Transverse colon (tissue), 4 donors: ENCODE results near the gene STAT3.

ENCODE experiments used
- EP300 ChIP-seq: sonication (generic); formaldehyde crosslinking; IDR thresholded peaks from one replicate; pipeline ENCODE4 v1.6.1; 2017; ENCODE audit warnings: antibody characterized with exemption, low read depth
- POLR2A ChIP-seq: fragments of 450-650 bp; IDR thresholded peaks from one replicate; pipeline ENCODE4 v1.6.1; 2016; ENCODE audit warnings: antibody characterized with exemption, mild to moderate bottlenecking, moderate library complexity
- POLR2AphosphoS5 ChIP-seq, 3 donors: sonication (generic); formaldehyde crosslinking; IDR thresholded peaks; one replicate each; pipeline ENCODE4 v1.6.1; 2016; ENCODE audit warnings: antibody characterized with exemption in 3 of 3
- TF ChIP-seq, protein P1 (sequence below), 5 experiments: fragments of 200-600 bp in 3 of 5; fragments of 450-650 bp in 2 of 5; sonication (generic) in 3 of 5; IDR thresholded peaks; 1 replicate in 2 of 5; 2 replicates in 3 of 5; pipeline ENCODE4 v1.5.1; 2016 to 2017; ENCODE audit warnings: antibody characterized with exemption in 5 of 5, inconsistent platforms in 3 of 5, mild to moderate bottlenecking in 2 of 5, moderate library complexity in 1 of 5

DNA sequence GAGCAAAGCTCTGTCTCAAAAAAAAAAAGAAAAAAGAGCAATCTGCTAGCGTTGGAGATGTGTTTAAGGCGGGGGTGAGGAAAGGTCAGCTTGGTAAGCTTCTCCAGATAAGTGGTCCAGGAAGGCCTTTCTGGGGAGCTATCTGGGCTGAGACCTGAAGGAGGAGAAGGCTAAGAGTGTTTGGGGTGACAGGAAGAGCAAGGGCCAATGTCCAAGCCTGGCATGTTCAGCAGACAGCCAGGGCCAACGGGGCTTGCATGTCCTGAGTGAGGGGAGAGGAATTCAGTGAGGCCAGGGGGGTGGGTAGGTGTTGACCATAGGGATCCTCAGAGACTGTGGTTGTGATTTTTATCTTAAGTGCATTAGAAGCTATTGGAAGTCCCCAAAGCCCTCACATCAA is 84.5 kb downstream of the STAT3 start:
- TF ChIP-seq, protein P1, sequence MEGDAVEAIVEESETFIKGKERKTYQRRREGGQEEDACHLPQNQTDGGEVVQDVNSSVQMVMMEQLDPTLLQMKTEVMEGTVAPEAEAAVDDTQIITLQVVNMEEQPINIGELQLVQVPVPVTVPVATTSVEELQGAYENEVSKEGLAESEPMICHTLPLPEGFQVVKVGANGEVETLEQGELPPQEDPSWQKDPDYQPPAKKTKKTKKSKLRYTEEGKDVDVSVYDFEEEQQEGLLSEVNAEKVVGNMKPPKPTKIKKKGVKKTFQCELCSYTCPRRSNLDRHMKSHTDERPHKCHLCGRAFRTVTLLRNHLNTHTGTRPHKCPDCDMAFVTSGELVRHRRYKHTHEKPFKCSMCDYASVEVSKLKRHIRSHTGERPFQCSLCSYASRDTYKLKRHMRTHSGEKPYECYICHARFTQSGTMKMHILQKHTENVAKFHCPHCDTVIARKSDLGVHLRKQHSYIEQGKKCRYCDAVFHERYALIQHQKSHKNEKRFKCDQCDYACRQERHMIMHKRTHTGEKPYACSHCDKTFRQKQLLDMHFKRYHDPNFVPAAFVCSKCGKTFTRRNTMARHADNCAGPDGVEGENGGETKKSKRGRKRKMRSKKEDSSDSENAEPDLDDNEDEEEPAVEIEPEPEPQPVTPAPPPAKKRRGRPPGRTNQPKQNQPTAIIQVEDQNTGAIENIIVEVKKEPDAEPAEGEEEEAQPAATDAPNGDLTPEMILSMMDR (IDR thresholded peaks at IDR 0.05): no peak
- TF ChIP-seq POLR2AphosphoS5 (IDR thresholded peaks at IDR 0.05) (no peak), POLR2A (no peak), EP300 (no peak)
